HEK293 (cell line): Measurements from ENCODE around the gene TSPAN7.

Experiments
- CTCF ChIA-PET: fragments of 350-600 bp; formaldehyde crosslinking; extraction: SDS; loops from one replicate; lab custom pipeline; 2021; ENCODE audit warnings: antibody characterized with exemption; lab: Yijun Ruan, JAX
- POLR2A ChIA-PET: fragments of 300-600 bp; formaldehyde crosslinking; extraction: SDS; loops from one replicate; lab custom pipeline; 2020; ENCODE audit warnings: antibody characterized with exemption, inconsistent platforms; lab: Yijun Ruan, JAX
- H3K27ac ChIP-seq: fragments of 200-500 bp; sonication (Bioruptor generic); 2 replicates; pipeline ENCODE4 v1.5.1; 2014; ENCODE audit warnings: low read depth, low read length, control low read depth, inconsistent platforms; ENCODE audit errors: extremely low read depth
- H3K36me3 ChIP-seq, 2 experiments: fragments of 200-500 bp in 1 of 2; sonication (Bioruptor generic) in 1 of 2; 1 replicate in 1 of 2; 2 replicates in 1 of 2; pipeline ENCODE4 v1.5.1; 2014 to 2017; ENCODE audit warnings: inconsistent platforms in 2 of 2, low read length in 2 of 2; ENCODE audit not compliant: control insufficient read depth in 2 of 2, insufficient read depth in 1 of 2
- H3K4me1 ChIP-seq: fragments of 200-500 bp; sonication (Bioruptor generic); 2 replicates; pipeline ENCODE4 v1.5.1; 2014; ENCODE audit warnings: mild to moderate bottlenecking, low read length, inconsistent platforms; ENCODE audit not compliant: control insufficient read depth, insufficient read depth
- H3K4me3 ChIP-seq: 2 replicates; pipeline ENCODE4 v1.5.1; 2011; ENCODE audit warnings: low read depth, mild to moderate bottlenecking, control low read depth, low read length, moderate library complexity
- H3K9me3 ChIP-seq: fragments of 200-500 bp; sonication (Bioruptor generic); 2 replicates; pipeline ENCODE4 v1.5.1; 2014; ENCODE audit warnings: low read depth, low read length, inconsistent platforms; ENCODE audit not compliant: control insufficient read depth, insufficient read depth
- KLF16 ChIP-seq: fragments of 450-650 bp; formaldehyde crosslinking; IDR thresholded peaks from 2 replicates; pipeline ENCODE4 v1.5.1; 2017; ENCODE audit warnings: missing biosample characterization, missing genetic modification characterization
- KLF7 ChIP-seq: fragments of 450-650 bp; formaldehyde crosslinking; IDR thresholded peaks from 2 replicates; pipeline ENCODE4 v1.5.1; 2016; ENCODE audit warnings: missing biosample characterization, missing genetic modification characterization, borderline replicate concordance
- KLF9 ChIP-seq: fragments of 450-650 bp; formaldehyde crosslinking; IDR thresholded peaks from 2 replicates; pipeline ENCODE4 v1.5.1; 2016; ENCODE audit warnings: missing biosample characterization, missing genetic modification characterization, low read depth
- TRIM28 ChIP-seq: IDR thresholded peaks from 2 replicates; pipeline ENCODE4 v1.6.1; 2011; ENCODE audit warnings: low read length, control low read depth, borderline replicate concordance
- ZFHX2 ChIP-seq: fragments of 450-650 bp; formaldehyde crosslinking; conservative IDR thresholded peaks from 2 replicates; pipeline ENCODE4 v1.5.1; 2016; ENCODE audit warnings: missing biosample characterization, missing genetic modification characterization
- ZFP41 ChIP-seq: fragments of 450-650 bp; formaldehyde crosslinking; IDR thresholded peaks from 2 replicates; pipeline ENCODE4 v1.5.1; 2016; ENCODE audit warnings: missing biosample characterization, missing genetic modification characterization, borderline replicate concordance
- ZNF132 ChIP-seq: fragments of 450-650 bp; formaldehyde crosslinking; IDR thresholded peaks from 2 replicates; pipeline ENCODE4 v1.5.1; 2017; ENCODE audit warnings: missing biosample characterization, missing genetic modification characterization, borderline replicate concordance
- ZNF133 ChIP-seq: fragments of 450-650 bp; formaldehyde crosslinking; IDR thresholded peaks from 2 replicates; pipeline ENCODE4 v1.5.1; 2016; ENCODE audit warnings: missing biosample characterization, missing genetic modification characterization
- ZNF529 ChIP-seq: fragments of 450-650 bp; formaldehyde crosslinking; IDR thresholded peaks from 2 replicates; pipeline ENCODE4 v1.5.1; 2017; ENCODE audit warnings: missing genetic modification characterization, missing biosample characterization; ENCODE audit not compliant: insufficient replicate concordance
- ZNF768 ChIP-seq: fragments of 450-650 bp; formaldehyde crosslinking; IDR thresholded peaks from 2 replicates; pipeline ENCODE4 v1.5.1; 2018; ENCODE audit warnings: missing biosample characterization, mild to moderate bottlenecking, missing genetic modification characterization
- TF ChIP-seq, protein P1 (sequence below): fragments of 450-650 bp; formaldehyde crosslinking; IDR thresholded peaks from 2 replicates; pipeline ENCODE4 v1.5.1; 2016; ENCODE audit warnings: missing biosample characterization, missing genetic modification characterization
- TF ChIP-seq, protein P2 (sequence below): fragments of 450-650 bp; formaldehyde crosslinking; IDR thresholded peaks from 2 replicates; pipeline ENCODE4 v1.5.1; 2017; ENCODE audit warnings: missing biosample characterization, missing genetic modification characterization
- TF ChIP-seq, protein P3 (sequence below): fragments of 450-650 bp; IDR thresholded peaks from 2 replicates; pipeline ENCODE4 v1.5.1; 2018; ENCODE audit warnings: missing biosample characterization, mild to moderate bottlenecking, missing genetic modification characterization
- TF ChIP-seq, protein P4 (sequence below): fragments of 450-650 bp; formaldehyde crosslinking; IDR thresholded peaks from 2 replicates; pipeline ENCODE4 v1.5.1; 2017; ENCODE audit warnings: missing biosample characterization, missing genetic modification characterization
- TF ChIP-seq, protein P5 (sequence below): fragments of 450-650 bp; formaldehyde crosslinking; IDR thresholded peaks from 2 replicates; pipeline ENCODE4 v1.5.1; 2016; ENCODE audit warnings: missing biosample characterization, missing genetic modification characterization
- TF ChIP-seq, protein P6 (sequence below): fragments of 450-650 bp; formaldehyde crosslinking; optimal IDR thresholded peaks from 2 replicates; pipeline ENCODE3; 2016; ENCODE audit warnings: missing biosample characterization, mild to moderate bottlenecking, missing genetic modification characterization

Gene TSPAN7

DNA sequence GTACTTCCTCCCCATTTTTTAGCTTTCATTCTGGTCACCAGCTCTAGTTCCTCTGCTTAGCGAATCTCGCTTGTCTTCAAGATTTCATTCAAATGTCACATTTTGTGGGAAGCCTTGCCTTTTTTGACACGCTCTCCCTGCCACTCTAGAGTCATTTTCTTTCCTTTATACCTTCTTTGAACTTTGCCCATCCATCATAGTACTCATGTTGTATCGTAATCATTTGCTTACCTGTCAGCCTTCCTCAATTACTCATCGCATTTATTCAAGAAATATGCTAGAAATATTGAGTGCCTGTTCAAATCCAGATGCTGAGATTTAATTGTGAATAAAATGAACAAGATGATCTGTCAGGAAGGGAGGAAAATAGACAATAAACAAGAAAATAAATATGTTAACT is 21.8 kb downstream of the TSPAN7 start:
- no peak overlapping the region for H3K4me3 ChIP-seq
- POLR2A ChIA-PET = no interaction called here
- H3K27ac ChIP-seq = no peak overlapping the region
- CTCF ChIA-PET = no interaction called here
- TF ChIP-seq, protein P1, sequence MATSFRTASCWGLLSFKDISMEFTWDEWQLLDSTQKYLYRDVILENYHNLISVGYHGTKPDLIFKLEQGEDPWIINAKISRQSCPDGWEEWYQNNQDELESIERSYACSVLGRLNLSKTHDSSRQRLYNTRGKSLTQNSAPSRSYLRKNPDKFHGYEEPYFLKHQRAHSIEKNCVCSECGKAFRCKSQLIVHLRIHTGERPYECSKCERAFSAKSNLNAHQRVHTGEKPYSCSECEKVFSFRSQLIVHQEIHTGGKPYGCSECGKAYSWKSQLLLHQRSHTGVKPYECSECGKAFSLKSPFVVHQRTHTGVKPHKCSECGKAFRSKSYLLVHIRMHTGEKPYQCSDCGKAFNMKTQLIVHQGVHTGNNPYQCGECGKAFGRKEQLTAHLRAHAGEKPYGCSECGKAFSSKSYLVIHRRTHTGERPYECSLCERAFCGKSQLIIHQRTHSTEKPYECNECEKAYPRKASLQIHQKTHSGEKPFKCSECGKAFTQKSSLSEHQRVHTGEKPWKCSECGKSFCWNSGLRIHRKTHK = no peak
- TF ChIP-seq TRIM28 (no peak), KLF7 (tag by site-specific recombination) (no peak), ZNF132 (tag by site-specific recombination) (no peak), ZNF768 (no peak), ZNF529 (tag by site-specific recombination) (no peak), KLF16 (no peak), ZNF133 (tag by site-specific recombination) (no peak), ZFP41 (tag by site-specific recombination) (no peak), ZFHX2 (no peak), KLF9 (tag by site-specific recombination) (no peak)
- TF ChIP-seq, protein P2, sequence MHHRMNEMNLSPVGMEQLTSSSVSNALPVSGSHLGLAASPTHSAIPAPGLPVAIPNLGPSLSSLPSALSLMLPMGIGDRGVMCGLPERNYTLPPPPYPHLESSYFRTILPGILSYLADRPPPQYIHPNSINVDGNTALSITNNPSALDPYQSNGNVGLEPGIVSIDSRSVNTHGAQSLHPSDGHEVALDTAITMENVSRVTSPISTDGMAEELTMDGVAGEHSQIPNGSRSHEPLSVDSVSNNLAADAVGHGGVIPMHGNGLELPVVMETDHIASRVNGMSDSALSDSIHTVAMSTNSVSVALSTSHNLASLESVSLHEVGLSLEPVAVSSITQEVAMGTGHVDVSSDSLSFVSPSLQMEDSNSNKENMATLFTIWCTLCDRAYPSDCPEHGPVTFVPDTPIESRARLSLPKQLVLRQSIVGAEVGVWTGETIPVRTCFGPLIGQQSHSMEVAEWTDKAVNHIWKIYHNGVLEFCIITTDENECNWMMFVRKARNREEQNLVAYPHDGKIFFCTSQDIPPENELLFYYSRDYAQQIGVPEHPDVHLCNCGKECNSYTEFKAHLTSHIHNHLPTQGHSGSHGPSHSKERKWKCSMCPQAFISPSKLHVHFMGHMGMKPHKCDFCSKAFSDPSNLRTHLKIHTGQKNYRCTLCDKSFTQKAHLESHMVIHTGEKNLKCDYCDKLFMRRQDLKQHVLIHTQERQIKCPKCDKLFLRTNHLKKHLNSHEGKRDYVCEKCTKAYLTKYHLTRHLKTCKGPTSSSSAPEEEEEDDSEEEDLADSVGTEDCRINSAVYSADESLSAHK (tag by site-specific recombination) = no peak
- TF ChIP-seq, protein P3, sequence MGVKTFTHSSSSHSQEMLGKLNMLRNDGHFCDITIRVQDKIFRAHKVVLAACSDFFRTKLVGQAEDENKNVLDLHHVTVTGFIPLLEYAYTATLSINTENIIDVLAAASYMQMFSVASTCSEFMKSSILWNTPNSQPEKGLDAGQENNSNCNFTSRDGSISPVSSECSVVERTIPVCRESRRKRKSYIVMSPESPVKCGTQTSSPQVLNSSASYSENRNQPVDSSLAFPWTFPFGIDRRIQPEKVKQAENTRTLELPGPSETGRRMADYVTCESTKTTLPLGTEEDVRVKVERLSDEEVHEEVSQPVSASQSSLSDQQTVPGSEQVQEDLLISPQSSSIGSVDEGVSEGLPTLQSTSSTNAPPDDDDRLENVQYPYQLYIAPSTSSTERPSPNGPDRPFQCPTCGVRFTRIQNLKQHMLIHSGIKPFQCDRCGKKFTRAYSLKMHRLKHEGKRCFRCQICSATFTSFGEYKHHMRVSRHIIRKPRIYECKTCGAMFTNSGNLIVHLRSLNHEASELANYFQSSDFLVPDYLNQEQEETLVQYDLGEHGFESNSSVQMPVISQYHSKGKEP (tag by site-specific recombination) = no peak
- TF ChIP-seq, protein P4, sequence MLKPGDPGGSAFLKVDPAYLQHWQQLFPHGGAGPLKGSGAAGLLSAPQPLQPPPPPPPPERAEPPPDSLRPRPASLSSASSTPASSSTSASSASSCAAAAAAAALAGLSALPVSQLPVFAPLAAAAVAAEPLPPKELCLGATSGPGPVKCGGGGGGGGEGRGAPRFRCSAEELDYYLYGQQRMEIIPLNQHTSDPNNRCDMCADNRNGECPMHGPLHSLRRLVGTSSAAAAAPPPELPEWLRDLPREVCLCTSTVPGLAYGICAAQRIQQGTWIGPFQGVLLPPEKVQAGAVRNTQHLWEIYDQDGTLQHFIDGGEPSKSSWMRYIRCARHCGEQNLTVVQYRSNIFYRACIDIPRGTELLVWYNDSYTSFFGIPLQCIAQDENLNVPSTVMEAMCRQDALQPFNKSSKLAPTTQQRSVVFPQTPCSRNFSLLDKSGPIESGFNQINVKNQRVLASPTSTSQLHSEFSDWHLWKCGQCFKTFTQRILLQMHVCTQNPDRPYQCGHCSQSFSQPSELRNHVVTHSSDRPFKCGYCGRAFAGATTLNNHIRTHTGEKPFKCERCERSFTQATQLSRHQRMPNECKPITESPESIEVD (tag by site-specific recombination) = no peak
- TF ChIP-seq, protein P5, sequence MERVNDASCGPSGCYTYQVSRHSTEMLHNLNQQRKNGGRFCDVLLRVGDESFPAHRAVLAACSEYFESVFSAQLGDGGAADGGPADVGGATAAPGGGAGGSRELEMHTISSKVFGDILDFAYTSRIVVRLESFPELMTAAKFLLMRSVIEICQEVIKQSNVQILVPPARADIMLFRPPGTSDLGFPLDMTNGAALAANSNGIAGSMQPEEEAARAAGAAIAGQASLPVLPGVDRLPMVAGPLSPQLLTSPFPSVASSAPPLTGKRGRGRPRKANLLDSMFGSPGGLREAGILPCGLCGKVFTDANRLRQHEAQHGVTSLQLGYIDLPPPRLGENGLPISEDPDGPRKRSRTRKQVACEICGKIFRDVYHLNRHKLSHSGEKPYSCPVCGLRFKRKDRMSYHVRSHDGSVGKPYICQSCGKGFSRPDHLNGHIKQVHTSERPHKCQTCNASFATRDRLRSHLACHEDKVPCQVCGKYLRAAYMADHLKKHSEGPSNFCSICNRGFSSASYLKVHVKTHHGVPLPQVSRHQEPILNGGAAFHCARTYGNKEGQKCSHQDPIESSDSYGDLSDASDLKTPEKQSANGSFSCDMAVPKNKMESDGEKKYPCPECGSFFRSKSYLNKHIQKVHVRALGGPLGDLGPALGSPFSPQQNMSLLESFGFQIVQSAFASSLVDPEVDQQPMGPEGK (tag by site-specific recombination) = no peak
- TF ChIP-seq, protein P6, sequence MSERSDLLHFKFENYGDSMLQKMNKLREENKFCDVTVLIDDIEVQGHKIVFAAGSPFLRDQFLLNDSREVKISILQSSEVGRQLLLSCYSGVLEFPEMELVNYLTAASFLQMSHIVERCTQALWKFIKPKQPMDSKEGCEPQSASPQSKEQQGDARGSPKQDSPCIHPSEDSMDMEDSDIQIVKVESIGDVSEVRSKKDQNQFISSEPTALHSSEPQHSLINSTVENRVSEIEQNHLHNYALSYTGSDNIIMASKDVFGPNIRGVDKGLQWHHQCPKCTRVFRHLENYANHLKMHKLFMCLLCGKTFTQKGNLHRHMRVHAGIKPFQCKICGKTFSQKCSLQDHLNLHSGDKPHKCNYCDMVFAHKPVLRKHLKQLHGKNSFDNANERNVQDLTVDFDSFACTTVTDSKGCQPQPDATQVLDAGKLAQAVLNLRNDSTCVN (tag by site-specific recombination) = no peak
- H3K4me1 ChIP-seq = no peaks in the 10 kb centered on the region
- no peaks in the 10 kb centered on the region for H3K36me3 ChIP-seq
- no peaks in the 10 kb centered on the region for H3K9me3 ChIP-seq
